GM12878 (cell line): ENCODE measurements around the gene DIP2A. TPM values are rescaled to one million over a fixed set of nuclear protein-coding genes. Genes with fewer than 3 reads are reported as not detected.

Experiments
- ATAC-seq: fragments of 200-7000 bp; cut with Tn5 transposase; 3 replicates; pipeline ENCODE4 v1.9.1; 2020; ENCODE audit warnings: mild to moderate bottlenecking, moderate library complexity
- BruUV-seq: library from RNA; stranded (reverse); fragments of 400-500 nt; replicated peaks from 2 replicates; lab custom pipeline; 2021; lab: Mats Ljungman, UMichigan
- CTCF ChIA-PET: fragments of 300-600 bp; sonication (Branson Sonifier 250); formaldehyde crosslinking; extraction: SDS; loops from one replicate; lab custom pipeline; 2021; ENCODE audit warnings: inconsistent platforms; lab: Yijun Ruan, JAX
- POLR2A ChIA-PET: fragments of 350-600 bp; formaldehyde crosslinking; extraction: SDS; loops from one replicate; lab custom pipeline; 2021; ENCODE audit warnings: inconsistent platforms; lab: Charles Lee
- RAD21 ChIA-PET: fragments of 300-600 bp; sonication (Branson Sonifier 250); formaldehyde crosslinking; loops from one replicate; lab custom pipeline; 2023; ENCODE audit warnings: antibody characterized with exemption; ENCODE audit not compliant: unreplicated experiment; lab: Charles Lee
- SMC1A ChIA-PET: fragments of 300-600 bp; sonication (Branson Sonifier 250); formaldehyde crosslinking; loops from one replicate; lab custom pipeline; 2023; ENCODE audit not compliant: unreplicated experiment, uncharacterized antibody; lab: Charles Lee
- DNase-seq: peaks from one replicate; pipeline ENCODE4 v3.0.0-alpha.2; 2011; ENCODE audit warnings: low read depth, low spot score
- FAIRE-seq: peaks from 3 replicates; lab custom pipeline; 2011; peaks lifted over from hg19 to GRCh38; lab: Jason Lieb, UNC
- H2AFZ ChIP-seq: 2 replicates; pipeline ENCODE4 v1.6.0; 2011; ENCODE audit warnings: low read depth, low read length, control low read depth; ENCODE audit not compliant: control insufficient read depth
- H3K27ac ChIP-seq: 2 replicates; pipeline ENCODE4 v1.5.1; 2011; ENCODE audit warnings: control low read depth; ENCODE audit not compliant: control insufficient read depth, insufficient read depth
- H3K27me3 ChIP-seq, 2 experiments: replicated peaks in 1 of 2; 2 replicates each; pipeline versions ENCODE4 v1.6.0 to v1.6.1; 2011; ENCODE audit warnings: low read length in 1 of 2; ENCODE audit not compliant: control insufficient read depth in 2 of 2, insufficient read depth in 2 of 2
- H3K36me3 ChIP-seq, 2 experiments: 2 replicates each; pipeline ENCODE4 v1.5.1; 2011; ENCODE audit warnings: low read length in 1 of 2; ENCODE audit not compliant: control insufficient read depth in 2 of 2, insufficient read depth in 2 of 2
- H3K4me1 ChIP-seq: 2 replicates; pipeline ENCODE4 v1.6.1; 2011; ENCODE audit warnings: mild to moderate bottlenecking, low read length, moderate library complexity, mixed read lengths; ENCODE audit not compliant: control insufficient read depth, insufficient read depth
- H3K4me2 ChIP-seq: 2 replicates; pipeline ENCODE4 v1.6.0; 2011; ENCODE audit warnings: control low read depth; ENCODE audit not compliant: control insufficient read depth, insufficient read depth
- H3K4me3 ChIP-seq: fragments of 200-600 bp; sonication (generic); 2 replicates; pipeline ENCODE4 v1.5.1; 2016
- H3K79me2 ChIP-seq: 2 replicates; pipeline ENCODE4 v1.6.0; 2011; ENCODE audit warnings: low read length; ENCODE audit not compliant: control insufficient read depth, insufficient read depth
- H3K9ac ChIP-seq: 2 replicates; pipeline ENCODE4 v1.8.0; 2011; ENCODE audit warnings: low read length, control low read depth, mixed read lengths; ENCODE audit not compliant: control insufficient read depth, insufficient read depth
- H3K9me3 ChIP-seq: replicated peaks from 3 replicates; pipeline ENCODE4 v1.5.1; 2011; ENCODE audit warnings: mild to moderate bottlenecking, low read length; ENCODE audit not compliant: control insufficient read depth, insufficient read depth
- H4K20me1 ChIP-seq: 2 replicates; pipeline ENCODE4 v1.6.0; 2011; ENCODE audit not compliant: control insufficient read depth, insufficient read depth
- BCL11A ChIP-seq: IDR thresholded peaks from 2 replicates; pipeline ENCODE4 v1.6.1; 2011; ENCODE audit warnings: low read depth, low read length
- CBX3 ChIP-seq: fragments of 200-600 bp; sonication (generic); IDR thresholded peaks from 2 replicates; pipeline ENCODE4 v1.6.1; 2016; ENCODE audit warnings: low read depth, borderline replicate concordance
- CREB1 ChIP-seq: IDR thresholded peaks from 2 replicates; pipeline ENCODE4 v1.6.1; 2012; ENCODE audit warnings: low read depth, mild to moderate bottlenecking, inconsistent platforms
- E4F1 ChIP-seq: fragments of 450-650 bp; IDR thresholded peaks from 2 replicates; pipeline ENCODE4 v1.6.1; 2018; ENCODE audit warnings: borderline replicate concordance, mild to moderate bottlenecking; ENCODE audit not compliant: partially characterized antibody
- JUNB ChIP-seq: IDR thresholded peaks from 2 replicates; pipeline ENCODE4 v1.6.1; 2016; ENCODE audit warnings: antibody characterized with exemption, mild to moderate bottlenecking
- MEF2B ChIP-seq: fragments of 450-650 bp; IDR thresholded peaks from 2 replicates; pipeline ENCODE4 v1.6.1; 2018; ENCODE audit warnings: mild to moderate bottlenecking, moderate library complexity; ENCODE audit not compliant: partially characterized antibody, poor library complexity, severe bottlenecking
- NFYB ChIP-seq: IDR thresholded peaks from 2 replicates; pipeline ENCODE4 v1.6.1; 2011; ENCODE audit warnings: low read depth, mild to moderate bottlenecking, low read length, improper control_type of control experiment, moderate library complexity; ENCODE audit not compliant: insufficient read depth
- PAX5 ChIP-seq: IDR thresholded peaks from 2 replicates; pipeline ENCODE4 v1.6.1; 2011; ENCODE audit warnings: low read depth, low read length, borderline replicate concordance
- PKNOX1 ChIP-seq: fragments of 450-650 bp; IDR thresholded peaks from 2 replicates; pipeline ENCODE4 v1.6.1; 2016; ENCODE audit warnings: mild to moderate bottlenecking
- SMAD5 ChIP-seq: IDR thresholded peaks from 2 replicates; pipeline ENCODE4 v1.6.1; 2016; ENCODE audit warnings: antibody characterized with exemption, low read depth
- STAT1 ChIP-seq: fragments of 450-650 bp; conservative IDR thresholded peaks from 2 replicates; pipeline ENCODE4 v1.6.1; 2014; ENCODE audit warnings: antibody characterized with exemption, mild to moderate bottlenecking
- TAF1 ChIP-seq: IDR thresholded peaks from 2 replicates; pipeline ENCODE4 v1.6.1; 2011; ENCODE audit warnings: mild to moderate bottlenecking, low read depth, low read length, borderline replicate concordance
- TCF3 ChIP-seq: IDR thresholded peaks from 2 replicates; pipeline ENCODE4 v1.6.1; 2012; ENCODE audit warnings: low read depth, mild to moderate bottlenecking, low read length, borderline replicate concordance; ENCODE audit not compliant: insufficient read depth
- whole genome bisulfite sequencing: methylation state at CpG from one replicate; pipeline ENCODE4 v1.1.6; 2016; ENCODE audit warnings: low lambda C conversion rate; ENCODE audit not compliant: insufficient replicate concordance, insufficient coverage; ENCODE audit errors: missing lambda C conversion rate; 5-methylcytosine and 5-hydroxymethylcytosine counted together
- in situ Hi-C: fragments of 300-500 bp; cut with MboI; formaldehyde crosslinking; loops from 9 replicates; pipeline ENCODE4 v1.14.3; 2018; ENCODE audit warnings: mixed read lengths
- intact Hi-C: fragments of 100-400 bp; cut with micrococcal nuclease; formaldehyde crosslinking; loops from one replicate; pipeline ENCODE4 v1.14.2; 2022; ENCODE audit not compliant: unreplicated experiment
- polyA plus RNA-seq, 11 experiments: library from polyadenylated mRNA; depleted of rRNA in 4 of 11; unstranded in 6 of 11; stranded (reverse) in 5 of 11; fragments of >200 nt; fragmentation: Nextera tagmentation in 4 of 11; fragmentation: Illumina TruSeq in 1 of 11; extraction: Ambion mirVana in 4 of 11; extraction: Trizol in 1 of 11; gene quantifications; 1 replicate in 1 of 11; 2 replicates in 10 of 11; pipeline versions ENCODE4 v1.2.1 to v1.2.3, GENCODE V29; 2011 to 2016; ENCODE audit warnings: inconsistent platforms in 2 of 11, missing spikeins in 2 of 11, low read depth in 1 of 11
- total RNA-seq, 4 experiments: library from RNA; depleted of rRNA in 3 of 4; stranded (reverse); fragments of >200 nt in 3 of 4; fragmentation: Illumina TruSeq in 1 of 4; extraction: Trizol in 1 of 4; gene quantifications; 2 replicates each; pipeline versions ENCODE4 v1.2.1 to v1.2.3, GENCODE V29; 2013 to 2021

Gene DIP2A
- total and polyA plus RNA-seq, 10 of the 15 experiments (the other 5 are each of a cell fraction or from before 2014, with no cell fraction given): 1.7 to 25.5 (median 12.2) TPM

- TF ChIP-seq CBX3: no peak
- TF ChIP-seq CREB1: no peak
- TF ChIP-seq NFYB: no peak
- TF ChIP-seq TCF3: no peak
- no peak for TF ChIP-seq E4F1
- TF ChIP-seq JUNB: no peak
- TF ChIP-seq TAF1: no peak
- TF ChIP-seq BCL11A: no peak
- no peak for TF ChIP-seq SMAD5
Measured at GRCh38 chr21:46537026-46537425, 78.3 kb downstream of the DIP2A start (continued).

GRCh38 chr21:46538262-46538661 lies 79.6 kb downstream of the DIP2A start:
- Histone ChIP-seq H3K27me3 (no peaks in the 10 kb centered on the region), H3K79me2 (no peaks in the 10 kb centered on the region), H2AFZ (no peak overlapping the region), H3K27ac (no peak overlapping the region), H3K9me3 (no peaks in the 10 kb centered on the region), H4K20me1 (no peaks in the 10 kb centered on the region), H3K4me3 (no peak overlapping the region), H3K4me1 (no peaks in the 10 kb centered on the region), H3K4me2 (no peak overlapping the region), H3K9ac (no peak overlapping the region), H3K36me3 (peaks cover 7 to 18% of the 10 kb centered on the region in 2 experiments)
- RAD21 ChIA-PET: no interaction called here
- no TSS peak for BruUV-seq
- in situ Hi-C loops (no loop called here), intact Hi-C loops (no loop called here)
- FAIRE-seq: no peak
- POLR2A ChIA-PET: no interaction called here
- WGBS: 93% methylated on average over 11 of the region's 16 CpGs
- DNase-seq: no peak
- CTCF ChIA-PET: interaction anchor here (0.6 kb wide), 1 partner anchor 24 kb away, joined by 3 read pairs; no protein-coding TSS in a partner anchor
- ATAC-seq: no peak
- SMC1A ChIA-PET: no interaction called here
- TF ChIP-seq STAT1 (no peak), MEF2B (no peak), PAX5 (no peak), PKNOX1 (no peak)
